ENCODE measurements around the gene SKOR1.

DNA sequence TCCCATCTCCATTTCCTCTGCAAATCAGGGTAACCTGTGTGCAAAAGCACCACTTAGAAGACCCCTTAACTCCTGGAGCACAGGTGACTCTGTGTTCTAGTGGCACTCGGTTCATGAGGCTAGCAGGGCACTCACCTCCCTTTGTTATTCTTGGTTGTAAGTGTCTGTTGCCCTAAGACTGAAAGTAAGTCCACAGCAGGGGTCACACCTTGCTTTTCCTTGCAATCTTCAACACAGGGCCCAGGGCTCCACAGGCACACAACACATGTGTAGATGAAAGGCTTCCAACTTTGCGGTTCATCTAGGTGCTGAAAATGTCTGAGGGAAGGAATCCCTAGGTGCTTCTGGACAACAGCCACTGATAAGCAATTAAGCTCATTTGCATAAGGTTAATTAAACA, 11.6 kb downstream of the SKOR1 start:
- TF ChIP-seq KDM1A (IDR thresholded peaks at IDR 0.05; ENCODE audit: borderline replicate concordance, low read length) (no peak), POLR2A (IDR thresholded peaks at IDR 0.05; ENCODE audit: control extremely low read depth in 1 of 2, low read depth in 2 of 2, low read length in 2 of 2) (no peak)
- TF ChIP-seq, protein P1, sequence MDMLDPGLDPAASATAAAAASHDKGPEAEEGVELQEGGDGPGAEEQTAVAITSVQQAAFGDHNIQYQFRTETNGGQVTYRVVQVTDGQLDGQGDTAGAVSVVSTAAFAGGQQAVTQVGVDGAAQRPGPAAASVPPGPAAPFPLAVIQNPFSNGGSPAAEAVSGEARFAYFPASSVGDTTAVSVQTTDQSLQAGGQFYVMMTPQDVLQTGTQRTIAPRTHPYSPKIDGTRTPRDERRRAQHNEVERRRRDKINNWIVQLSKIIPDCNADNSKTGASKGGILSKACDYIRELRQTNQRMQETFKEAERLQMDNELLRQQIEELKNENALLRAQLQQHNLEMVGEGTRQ (IDR thresholded peaks at IDR 0.05; ENCODE audit: low read length): no peak
